ENCODE data around the gene EXOC6B.

The EXOC6B gene

DNA sequence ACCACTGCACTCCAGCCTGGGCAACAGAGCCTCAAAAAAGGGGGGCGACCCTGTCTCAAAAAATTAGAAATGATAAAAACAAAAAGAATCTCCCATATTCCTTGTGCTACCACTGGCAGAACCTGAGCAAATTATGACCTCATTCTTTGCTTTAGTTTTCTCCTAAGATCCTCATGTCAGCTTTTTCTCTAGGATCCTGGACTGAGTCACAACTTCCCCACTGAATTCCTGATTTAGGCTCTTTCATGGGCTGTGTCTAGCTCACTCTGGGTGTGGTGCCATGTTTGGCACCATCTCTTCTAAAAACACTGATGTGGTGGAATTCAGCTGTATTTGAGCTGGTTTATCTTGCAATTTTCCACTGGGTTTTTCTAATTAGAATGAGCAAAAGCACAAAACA, 37.1 kb downstream of the EXOC6B start:
- no peak for DNase-seq (ENCODE audit: low read depth)

DNA sequence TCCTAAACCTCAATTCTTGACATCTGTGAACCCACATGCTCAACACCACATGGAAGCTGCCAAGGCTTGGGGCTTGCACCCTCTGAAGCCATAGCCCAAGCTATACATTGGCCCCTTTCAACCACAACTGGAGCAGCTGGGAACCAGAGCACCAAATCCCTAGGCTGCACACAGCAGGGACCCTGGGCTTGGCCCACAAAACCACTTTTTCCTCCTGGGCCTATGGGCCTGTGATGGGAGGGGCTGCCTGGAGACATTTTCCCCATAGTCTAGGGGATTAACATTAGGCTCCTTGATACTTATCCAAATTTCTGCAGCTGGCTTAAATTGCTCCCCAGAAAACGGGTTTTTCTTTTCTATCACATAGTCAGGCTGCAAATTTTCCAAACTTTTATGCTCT, 40.3 kb downstream of the EXOC6B start:
- DNase-seq (ENCODE audit: low read depth): no peak

DNA sequence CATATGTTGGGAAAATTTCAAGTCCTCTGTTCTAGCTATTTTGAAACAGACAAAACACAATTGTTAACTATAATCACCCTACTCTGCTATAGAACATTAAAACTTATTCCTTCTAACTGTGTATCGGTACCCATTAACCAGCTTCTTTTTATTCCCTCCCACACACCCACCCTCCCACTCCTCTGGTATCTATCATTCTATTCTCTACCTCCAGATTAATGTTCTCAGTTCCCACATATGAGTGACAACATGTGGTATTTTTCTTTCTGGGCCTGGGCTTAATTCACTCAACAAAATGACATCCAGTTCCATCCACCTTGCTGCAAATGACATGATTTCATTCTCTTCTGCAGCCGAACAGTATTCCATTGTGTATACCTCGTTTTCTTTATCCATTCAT, 43.3 kb downstream of the EXOC6B start:
- DNase-seq (ENCODE audit: low read depth): no peak

DNA sequence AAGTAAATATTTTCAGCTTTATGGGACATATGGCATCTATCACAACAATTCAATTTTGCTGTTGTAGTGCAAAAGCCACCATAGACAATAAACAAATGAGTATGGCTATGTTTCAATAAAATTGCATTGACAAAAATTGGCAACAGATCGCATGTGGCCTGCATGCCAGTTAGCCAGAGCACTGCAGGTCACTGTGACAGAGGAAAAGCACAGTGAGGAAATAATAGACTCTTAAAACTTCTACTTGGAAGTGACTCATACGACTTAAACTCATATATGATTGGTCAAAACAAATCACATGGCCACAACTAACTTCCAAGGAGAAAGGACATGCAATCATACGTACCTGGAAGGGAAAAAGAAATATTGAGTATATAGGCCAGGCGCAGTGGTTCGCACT, 44.4 kb downstream of the EXOC6B start:
- DNase-seq (ENCODE audit: low read depth): no peak

DNA sequence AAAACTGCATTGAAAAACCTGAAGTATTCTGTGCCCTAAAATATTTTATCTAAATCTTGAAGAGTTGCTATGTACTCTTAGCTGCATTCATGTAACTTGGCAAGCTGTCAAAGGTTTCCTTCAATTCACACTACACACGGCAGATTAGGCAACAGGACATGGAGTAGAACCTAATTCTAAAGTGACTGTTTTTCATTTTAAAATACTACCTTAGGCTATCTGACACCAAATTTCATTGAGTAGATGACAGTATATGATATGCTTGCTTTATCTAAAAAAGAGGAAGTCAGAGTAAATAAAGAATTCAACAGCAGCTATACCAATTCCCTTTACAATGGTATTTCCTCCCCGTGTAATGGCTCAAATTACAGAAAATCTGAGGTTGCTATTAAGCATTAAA, 45.4 kb downstream of the EXOC6B start:
- no peak for DNase-seq (ENCODE audit: low read depth)

DNA sequence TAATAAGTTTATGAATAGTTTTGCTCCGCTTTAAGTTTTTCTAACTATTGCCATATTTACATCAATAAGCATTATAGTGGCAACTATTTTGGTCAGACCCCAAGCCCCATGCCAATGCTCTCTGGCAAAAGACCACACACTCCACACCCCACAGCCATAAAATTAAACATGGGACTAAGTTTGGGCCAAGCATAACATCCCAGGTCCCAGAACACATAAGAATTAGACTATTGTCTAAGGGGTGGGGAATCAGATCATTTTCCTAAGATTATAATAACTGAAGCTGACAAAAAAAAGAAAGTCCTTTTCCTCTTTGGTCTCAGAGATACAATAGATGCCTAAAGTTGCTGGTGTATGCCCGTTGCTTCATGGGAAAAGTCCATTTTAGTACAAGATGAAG, 46.3 kb downstream of the EXOC6B start:
- DNase-seq (ENCODE audit: low read depth): no peak

DNA sequence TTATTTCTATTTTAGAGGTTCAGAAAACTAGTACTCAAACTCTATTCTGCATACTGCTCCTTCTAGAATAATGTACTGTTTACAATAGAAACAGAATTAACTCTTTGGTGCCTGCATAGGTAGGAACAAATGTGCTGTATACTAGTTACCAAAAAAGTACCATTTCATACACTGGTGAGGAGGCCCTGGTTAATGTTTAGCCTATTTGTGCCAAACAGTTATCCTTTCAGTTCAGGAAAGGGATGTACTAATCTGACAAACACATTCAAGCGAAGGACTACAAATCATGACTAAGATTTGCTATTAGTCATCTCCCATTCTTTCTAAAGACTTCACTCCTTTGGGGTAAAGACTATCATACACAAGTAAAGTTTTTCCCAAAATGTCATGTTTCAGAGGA, 47.4 kb downstream of the EXOC6B start:
- no peak for DNase-seq (ENCODE audit: low read depth)

DNA sequence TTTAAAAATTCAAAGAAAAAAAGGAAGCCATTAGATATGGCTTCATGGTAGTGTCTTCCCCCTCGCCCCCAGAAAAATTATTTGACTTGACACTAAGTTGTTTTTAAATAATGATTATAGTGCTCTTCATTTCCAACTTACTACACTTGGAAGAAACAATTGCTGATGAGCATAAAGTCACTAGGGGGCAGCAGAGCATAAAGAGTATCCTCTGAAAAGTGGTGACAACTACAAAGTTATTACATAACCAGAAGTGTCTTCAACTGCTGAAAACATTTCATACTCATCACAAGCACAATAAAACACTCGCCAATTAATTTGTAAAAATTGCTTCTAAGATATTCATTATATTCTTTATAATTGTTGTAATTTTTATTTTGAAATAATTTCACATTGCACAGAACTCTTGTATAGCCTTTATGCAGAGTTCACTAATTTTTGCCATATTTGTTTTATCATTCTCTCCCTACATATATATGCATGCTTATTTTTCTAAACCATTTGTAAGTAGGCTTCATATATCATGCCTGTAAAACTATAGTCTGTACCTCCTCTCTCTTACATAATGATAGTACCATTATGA, 54.9 kb downstream of the EXOC6B start:
- peak; percentile 4 for DNase-seq (ENCODE audit: low read depth)

DNA sequence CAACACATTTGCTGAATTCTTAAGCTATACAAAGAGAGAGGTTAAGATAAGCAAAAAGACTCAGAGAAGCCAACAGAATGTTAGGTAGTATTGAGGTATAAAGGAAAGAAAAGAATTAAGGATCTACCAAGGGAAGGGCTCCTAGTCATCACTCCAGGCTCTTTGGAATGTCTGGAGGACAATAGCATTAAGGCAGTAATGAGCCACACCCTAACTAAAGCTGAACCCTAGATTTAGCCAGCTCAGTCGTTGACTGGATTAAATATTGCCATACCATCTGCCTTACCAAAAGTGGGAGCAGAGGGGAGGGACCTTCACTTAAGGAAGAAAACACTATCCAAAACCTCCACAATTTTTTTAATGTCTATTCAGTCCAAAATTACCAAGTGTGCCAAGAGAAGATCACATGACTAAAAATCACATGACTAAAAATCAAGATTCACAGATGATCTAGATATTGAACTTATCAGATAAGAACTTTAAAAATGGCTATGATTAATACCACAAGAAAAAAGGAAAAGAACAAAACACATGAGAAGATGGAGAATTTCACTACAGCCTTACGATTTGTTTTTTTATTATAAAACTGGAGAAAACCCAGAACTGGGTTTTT, 59.7 kb downstream of the EXOC6B start:
- DNase-seq (ENCODE audit: low read depth): no peak

DNA sequence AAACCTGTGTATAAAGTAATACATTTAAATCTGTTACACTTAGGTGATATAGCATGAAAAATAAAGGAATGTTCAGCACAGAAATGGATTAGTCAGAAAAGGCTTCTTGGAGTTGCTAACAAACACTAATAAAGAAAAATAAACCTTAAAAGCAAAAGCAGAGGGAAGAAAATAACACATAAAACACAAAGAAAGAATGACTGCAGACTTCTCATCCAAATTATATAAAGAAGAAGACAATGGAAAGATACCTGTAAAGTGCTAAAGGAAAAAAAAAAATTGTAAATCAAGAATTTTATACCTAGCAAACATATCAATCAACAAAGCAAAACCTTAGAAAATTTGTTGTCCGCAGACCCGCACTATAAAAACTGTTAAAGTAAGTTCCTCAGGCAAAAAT, 63.6 kb downstream of the EXOC6B start:
- no peak for DNase-seq (ENCODE audit: low read depth)

DNA sequence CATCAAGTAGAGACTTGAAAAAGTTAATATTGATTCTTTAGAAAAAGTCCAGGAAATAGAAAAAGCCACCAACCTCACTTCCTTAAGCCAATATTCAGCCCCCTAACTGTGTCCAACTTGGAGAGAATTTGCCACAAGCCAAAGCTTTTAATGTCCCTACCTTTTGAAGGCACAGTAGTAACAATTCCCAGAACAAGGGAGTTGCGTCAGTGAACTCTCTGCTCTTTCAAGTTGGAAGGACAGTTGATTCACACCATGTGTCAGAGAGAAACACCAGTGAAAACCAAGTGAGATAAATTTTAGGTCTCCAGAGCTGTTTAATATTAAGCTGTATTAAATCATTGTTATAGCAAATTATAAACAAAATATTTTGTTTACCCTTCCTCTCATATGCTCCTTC, 66.1 kb downstream of the EXOC6B start:
- no peak for DNase-seq (ENCODE audit: low read depth)

DNA sequence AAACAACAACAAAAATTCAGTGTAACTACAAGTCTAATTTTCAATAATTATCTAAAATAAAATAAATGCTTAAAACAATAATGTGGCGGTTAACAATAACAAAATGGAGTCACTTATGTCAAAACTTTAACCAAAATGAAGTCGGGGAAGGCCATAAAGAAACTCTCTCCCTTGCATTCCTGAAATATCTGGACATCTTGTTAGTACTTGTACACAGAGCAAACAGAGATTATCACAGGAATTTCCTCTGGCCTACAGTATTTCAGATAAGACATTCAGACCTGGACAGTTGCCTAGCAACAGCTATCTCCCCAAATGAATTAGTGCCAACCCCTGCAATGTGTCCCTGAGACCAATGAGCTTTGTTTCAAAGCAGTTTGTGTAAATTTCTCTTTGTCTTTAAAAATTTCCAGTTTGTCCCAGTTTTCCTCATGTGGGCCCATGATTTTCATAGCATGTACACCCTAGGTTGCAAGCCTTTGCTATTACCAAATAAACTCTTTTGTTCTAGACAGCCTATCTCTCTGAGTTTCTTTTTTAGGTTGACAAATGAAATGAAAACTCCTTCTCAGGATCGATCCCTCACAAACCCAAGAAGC, 68.6 kb downstream of the EXOC6B start:
- DNase-seq (ENCODE audit: low read depth): no peak

DNA sequence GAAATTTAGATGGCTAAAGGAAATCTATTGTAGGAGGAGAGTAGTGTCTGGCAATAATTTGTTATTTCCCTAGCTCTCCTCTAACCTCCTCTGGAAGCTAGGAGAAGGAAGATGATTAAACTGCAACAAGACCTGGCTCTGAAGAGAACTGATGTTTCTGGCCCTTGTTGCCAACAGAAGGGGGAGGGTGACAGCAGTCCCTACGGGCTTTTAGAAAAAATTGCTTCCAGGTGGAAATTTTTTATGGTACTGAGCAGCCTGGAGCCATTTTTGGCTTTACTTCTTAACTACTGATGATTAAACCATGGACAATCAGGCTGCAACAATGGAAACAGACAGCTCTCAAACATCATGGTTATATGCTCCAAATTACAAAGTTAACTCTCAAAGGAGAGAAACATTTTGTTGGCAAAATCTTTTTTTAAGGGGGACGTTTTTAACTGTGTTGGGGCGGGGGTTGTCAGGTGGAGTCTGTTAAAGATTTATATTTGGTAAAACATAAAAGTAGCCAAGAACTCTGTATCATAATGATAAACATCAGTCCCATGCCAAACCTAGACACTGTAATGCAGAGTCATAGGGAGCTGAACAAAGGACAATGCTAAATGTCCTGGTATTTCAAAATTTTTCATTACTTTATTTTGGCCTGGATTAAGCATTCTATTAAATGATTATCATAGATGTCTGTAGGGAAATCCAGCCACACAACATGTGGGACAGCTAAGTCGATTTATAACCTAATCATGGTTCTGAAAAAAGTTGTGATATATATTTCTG, 70.0 kb downstream of the EXOC6B start:
- no peak for DNase-seq (ENCODE audit: low read depth)

DNA sequence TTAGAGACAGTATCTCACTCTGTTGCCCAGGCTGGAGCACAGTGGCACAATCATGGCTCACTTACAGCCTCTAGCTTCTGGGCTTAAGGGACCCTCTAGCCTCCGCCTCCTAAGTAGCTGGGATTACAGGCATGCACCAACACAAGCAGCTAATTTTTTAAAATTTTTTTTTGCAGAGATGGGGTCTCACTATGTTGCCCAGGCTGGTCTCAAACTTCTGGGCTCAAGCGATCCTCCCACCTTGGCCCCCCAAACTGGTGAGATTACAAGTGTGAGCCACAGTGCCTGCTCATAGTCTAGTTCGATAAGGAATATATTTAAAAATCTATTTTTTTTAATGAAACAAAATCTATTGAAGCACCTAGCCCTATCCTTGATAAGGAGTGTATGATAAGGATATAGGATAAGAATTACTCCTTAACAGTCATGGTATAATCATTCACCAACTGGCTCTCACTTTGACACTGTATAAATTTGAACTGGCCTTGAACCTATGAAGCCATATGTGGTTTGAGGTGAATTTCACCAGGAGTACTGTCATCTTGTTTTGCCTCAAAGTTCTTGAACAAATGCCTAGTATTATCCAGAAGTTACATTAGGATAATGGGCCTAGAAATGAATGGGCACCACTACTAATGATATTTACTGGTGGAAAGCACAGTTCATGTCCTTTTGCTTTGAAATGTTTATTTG, 71.1 kb downstream of the EXOC6B start:
- no peak for DNase-seq (ENCODE audit: low read depth)

DNA sequence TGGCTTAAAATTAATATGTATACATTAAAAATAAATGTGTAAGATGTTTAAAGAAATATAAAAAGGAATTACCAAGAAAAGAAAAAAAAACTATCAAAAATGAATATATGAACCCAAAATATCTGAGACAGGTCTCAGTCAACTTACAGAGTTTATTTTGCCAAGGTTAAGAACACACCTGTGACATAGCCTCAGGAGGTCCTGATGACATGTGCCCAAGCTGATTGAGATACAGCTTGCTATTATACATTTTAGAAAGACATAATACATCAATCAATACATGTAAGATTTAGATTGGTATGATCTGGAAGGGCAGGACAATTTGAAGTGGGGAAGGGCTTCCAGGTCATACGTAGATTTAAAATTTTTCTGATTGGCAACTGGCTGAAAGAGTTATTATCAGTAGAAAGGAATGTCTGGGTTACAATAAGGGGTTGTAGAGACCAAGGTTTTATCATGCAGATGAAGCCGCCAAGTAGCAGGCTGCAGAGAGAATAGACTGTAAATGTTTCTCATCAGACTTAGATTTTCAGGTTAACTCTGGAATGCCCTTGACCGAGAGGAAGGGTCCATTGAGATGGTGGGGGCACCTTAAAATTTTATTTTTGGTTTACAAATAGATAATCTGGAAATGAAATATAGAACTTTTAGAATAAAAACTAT, 74.7 kb downstream of the EXOC6B start:
- DNase-seq (ENCODE audit: low read depth): no peak

DNA sequence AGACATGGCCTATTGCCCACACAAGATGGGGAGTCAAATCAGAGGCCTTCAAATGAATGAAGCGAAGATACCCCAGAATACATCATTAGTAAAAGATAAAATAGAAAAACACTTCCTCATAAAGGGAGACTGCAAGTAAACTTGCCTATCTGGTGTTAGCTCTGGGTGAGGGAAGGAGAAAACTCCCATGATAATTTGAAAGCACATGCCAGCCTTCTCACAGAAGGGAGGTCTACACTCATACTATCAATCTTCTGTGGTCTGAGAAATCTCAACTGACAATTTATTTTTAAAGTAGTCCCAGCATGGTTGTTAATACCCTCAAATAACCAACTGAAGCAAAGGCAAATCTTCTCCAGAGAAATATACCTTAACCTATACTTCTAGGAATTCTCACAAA, 75.4 kb downstream of the EXOC6B start:
- DNase-seq (ENCODE audit: low read depth): no peak

DNA sequence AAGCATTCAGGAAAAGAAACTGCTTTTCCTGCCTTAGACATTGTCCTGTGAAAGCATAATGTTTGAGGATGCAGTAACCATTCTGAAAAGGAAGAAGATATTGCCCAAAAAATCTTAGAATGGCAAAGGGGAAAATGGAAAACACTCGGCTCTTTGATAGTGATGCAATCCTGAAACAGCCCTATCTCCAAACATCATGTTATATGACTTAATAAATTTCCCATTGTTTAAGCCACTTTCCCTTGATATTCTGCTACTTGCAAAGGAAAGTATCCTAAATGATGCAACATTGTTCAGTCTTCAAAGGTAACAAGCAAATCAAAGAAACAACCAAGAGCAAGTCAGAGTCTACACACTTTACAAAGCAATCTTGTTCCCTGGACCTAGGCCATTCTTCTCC, 78.5 kb downstream of the EXOC6B start:
- DNase-seq (ENCODE audit: low read depth): no peak

DNA sequence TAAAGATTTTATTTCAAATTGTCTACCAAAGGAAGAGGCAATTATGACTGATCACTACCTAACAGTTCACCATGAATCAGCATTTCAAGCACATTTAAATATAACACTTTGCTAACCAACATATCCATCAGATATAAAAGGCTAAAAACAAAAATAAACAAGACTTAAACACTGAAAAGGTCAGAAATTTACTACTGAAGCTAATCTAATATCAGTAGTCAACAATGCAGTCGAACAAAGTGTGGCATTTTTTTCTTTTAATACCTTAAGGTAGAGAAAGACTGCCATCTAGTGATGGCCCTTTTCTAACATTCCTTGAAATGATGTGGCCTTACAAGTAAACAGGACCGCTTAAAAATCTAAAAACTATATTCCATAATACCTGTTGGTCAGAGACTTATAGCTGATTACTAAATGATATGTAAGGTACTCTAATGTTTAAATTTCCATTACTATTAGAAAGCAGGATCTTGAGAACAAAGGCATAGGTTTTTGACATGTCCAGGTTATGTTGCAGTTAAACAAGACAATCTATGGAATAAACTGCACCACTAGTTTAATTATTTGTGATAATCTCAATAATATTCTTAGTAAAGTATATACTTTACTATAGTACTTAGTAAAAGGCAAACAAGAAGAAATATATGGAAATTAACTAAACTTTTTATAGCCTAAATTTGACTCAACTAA, 80.0 kb downstream of the EXOC6B start:
- no peak for DNase-seq (ENCODE audit: low read depth)

DNA sequence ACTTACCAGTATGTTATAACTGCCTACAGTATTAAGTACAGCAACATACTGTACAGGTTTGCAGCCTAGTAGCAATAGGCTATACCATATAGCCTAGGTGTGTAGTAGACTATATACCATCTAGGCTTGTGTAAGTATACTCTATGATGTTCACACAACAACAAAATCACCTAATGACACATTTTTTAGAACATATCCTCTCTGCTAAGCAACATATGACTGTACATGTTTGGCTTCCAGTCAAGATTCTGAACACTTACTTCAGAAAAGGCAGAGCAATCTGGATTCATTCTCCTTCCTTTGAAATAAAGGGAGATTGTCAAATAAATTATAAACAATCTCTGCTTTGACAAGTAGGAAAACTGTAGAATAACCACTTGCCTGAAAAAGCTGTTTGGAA, 81.8 kb downstream of the EXOC6B start:
- DNase-seq (ENCODE audit: low read depth): no peak

DNA sequence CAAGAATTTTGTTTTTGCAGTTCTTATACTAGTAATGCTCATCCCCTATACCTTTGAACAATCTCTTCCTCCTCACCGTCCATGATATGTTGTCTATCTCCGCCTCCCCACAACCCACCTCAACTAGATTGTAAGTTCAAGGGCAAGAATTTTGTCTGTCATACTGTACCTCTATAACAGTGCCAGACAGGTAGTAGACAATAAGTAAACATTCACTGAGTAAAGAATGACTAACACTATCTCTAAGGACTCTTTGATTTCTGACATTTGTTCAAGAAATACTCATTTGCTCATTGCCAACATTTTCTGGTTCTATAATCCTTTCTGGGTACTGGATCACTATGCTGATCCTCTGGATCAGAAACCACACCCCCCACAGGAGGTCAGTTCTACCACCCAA, 82.4 kb downstream of the EXOC6B start:
- no peak for DNase-seq (ENCODE audit: low read depth)

DNA sequence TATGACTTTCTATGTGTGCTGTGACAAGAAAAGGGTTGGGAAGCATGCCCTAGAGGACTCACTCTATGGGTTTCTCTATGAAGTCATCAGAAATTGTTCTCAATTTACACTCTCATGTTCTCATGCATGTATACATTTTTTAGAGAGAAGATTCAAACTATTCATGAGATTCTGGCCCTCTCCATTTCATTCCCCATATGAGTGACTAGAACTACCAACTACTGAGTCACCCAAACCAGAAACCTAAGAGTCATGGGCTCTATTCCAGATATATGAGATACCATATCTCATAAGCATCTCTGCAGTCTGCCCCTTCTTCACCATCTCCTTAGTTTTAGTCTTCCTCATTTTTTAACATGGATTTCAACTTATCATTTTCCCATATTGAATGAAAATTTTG, 87.7 kb downstream of the EXOC6B start:
- DNase-seq (ENCODE audit: low read depth): no peak

DNA sequence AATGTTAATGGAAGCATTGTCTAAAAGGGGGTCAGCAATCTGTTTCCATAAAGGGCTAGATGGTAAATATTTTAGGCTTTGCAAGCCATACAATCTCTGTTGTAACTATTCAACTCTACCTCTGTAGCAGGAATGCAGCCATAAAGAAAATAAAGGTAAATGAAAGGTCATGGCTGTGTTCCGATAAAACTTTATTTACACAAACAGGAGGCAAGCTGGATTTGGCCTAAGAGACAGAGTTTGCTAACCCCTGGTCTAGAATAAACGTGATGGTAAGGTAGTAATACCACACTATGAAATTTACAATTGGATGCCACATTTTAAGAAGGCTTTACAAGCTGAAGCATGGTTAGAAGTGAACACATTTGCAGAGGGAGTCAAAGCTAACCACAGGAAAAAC, 91.4 kb downstream of the EXOC6B start:
- DNase-seq (ENCODE audit: low read depth): no peak
